Putamen (tissue), 1 donor: ENCODE results near the gene AADACL4.
"Not testable (repeated sequence)": the region's sequence is repeated elsewhere in the genome, so short reads cannot be mapped to it uniquely, and the experiment has no call there.

ENCODE experiments used
- DNase-seq: peaks from one replicate; pipeline ENCODE4 v3.0.0-alpha.2; 2016; ENCODE audit warnings: low spot score

The AADACL4 gene

GRCh38 chr1:12712076-12712475 lies 68.2 kb downstream of the AADACL4 start:
- no peak for DNase-seq

GRCh38 chr1:12712929-12713328 lies 69.0 kb downstream of the AADACL4 start:
- DNase-seq: no peak

GRCh38 chr1:12713651-12714050 lies 69.8 kb downstream of the AADACL4 start:
- DNase-seq: not testable (repeated sequence)

- DNase-seq: no peak
Observed at GRCh38 chr1:12714710-12715475, 71.0 kb downstream of the AADACL4 start.

- DNase-seq: no peak
Observed at GRCh38 chr1:12715896-12716437, 72.1 kb downstream of the AADACL4 start, which contains the start of gene AADACL3. TSS of gene AADACL3 (plus strand) at chr1:12716110. CDS start at chr1:12716177, 67 bp downstream.
